Suppressor macrophage (primary cell): ENCODE data around the gene PLCD3.

Experiments
- DNase-seq, 4 experiments: peaks; one replicate each; pipeline ENCODE4 v3.0.0-alpha.2; 2020 to 2022

Gene PLCD3

GRCh38 chr17:45116434-45117016 lies 15.8 kb downstream of the PLCD3 start:
- no peak for DNase-seq

DNA sequence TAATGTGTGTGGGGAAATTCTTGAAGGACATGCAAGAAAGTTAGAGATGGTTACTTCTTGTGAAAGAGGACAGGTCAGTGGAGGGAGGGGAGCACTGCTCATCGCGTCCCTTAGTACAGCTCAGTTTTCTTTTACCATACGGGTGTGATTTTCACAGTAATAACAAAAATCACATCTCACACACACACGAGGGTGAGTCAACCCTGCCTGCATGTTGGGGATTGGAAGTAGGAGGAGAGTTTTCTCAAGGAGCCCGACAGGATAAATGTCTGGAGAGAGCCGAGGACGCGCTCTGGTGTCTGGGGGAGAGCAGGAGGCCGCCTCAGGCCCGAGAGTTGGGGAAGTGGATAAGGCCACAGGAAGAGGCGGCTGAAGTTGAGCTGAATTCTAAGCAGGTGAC lies 16.4 kb downstream of the PLCD3 start:
- no peak for DNase-seq

DNA sequence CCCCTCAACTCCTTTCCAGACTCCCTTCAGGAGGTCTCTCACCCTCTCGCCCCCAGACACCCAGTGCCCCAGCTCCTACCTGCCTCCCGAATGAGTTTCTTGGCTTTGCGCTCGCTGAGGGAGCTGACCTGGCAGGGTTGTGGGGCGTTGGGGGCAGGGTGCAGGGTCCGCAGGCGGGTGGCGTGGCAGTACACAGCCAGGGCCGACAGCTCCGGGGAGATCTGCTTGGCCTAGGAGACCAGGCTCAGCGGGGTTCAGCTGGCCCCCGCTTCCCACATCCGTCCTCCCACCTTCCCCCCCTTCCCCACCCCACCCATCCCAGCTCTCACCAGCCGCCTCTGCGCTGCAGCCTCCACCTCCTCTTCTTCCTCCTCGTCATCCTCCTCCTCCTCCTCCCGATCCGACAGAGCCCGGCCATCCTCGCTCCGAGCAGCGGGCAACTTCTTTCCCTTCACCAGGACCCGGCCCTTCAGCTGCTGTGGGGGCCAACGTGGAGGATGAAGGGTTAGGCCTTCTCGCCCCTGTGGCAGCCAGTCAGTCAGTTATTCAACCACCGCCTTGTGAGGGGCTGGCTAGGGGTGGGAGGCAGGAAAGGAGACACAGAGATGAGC lies 17.2 kb downstream of the PLCD3 start:
- DNase-seq = no peak

DNA sequence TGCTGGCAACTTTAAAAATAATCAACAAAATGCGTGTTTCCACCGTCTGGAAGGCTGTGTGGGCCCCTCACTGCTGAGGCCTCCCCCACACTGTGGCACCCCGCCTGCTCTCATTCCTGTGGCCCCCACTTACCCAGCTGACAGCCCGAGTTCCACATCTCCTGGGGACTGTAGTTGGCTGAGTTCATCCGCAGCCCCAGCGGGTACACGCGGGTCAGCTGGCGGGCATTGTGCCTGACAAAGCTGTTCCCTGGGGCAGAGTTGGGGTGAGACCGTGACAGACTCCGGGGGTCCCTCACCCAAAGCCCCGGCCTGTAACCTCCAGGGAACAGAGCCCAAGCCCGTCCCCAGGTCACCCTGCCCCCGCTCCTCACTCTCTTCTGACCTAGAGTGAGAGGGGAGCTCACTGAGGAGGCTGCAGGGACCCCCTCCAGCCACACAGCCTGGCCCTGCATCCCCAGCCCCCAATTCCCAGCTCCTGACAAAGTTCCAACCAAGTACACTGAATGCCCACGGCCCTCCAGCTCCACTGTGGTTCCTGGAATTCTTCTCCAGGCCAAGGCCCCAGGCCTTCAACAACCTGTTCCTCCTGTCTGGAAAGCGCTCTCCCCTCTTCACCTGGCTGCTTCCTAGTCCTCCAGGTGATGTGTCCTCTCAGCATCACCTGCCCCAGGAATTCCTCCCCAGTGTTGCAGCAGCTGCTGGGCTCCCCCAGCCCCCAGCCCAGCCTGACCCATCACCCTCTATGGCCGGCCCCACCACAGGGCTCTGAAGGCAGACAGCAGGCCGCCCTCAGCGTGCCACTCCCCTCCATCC lies 18.0 kb downstream of the PLCD3 start:
- DNase-seq = no peak

DNA sequence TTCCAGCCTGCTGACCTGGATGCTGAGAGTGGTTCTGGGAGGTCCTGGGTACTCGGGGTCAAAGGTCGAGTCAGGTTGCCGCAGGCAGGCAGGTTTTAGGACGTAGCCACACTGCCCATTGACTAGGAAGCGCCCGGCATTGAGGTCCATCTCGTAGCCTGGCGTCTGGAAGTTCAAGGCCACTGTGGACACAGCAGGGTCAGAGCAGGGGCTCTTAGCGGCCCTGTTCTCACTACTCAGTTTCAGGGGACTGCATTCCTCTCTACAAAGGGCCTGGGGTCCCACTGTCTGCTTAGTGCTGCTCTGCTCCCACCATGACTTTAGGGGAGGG lies 18.9 kb downstream of the PLCD3 start:
- DNase-seq = no peak

DNA sequence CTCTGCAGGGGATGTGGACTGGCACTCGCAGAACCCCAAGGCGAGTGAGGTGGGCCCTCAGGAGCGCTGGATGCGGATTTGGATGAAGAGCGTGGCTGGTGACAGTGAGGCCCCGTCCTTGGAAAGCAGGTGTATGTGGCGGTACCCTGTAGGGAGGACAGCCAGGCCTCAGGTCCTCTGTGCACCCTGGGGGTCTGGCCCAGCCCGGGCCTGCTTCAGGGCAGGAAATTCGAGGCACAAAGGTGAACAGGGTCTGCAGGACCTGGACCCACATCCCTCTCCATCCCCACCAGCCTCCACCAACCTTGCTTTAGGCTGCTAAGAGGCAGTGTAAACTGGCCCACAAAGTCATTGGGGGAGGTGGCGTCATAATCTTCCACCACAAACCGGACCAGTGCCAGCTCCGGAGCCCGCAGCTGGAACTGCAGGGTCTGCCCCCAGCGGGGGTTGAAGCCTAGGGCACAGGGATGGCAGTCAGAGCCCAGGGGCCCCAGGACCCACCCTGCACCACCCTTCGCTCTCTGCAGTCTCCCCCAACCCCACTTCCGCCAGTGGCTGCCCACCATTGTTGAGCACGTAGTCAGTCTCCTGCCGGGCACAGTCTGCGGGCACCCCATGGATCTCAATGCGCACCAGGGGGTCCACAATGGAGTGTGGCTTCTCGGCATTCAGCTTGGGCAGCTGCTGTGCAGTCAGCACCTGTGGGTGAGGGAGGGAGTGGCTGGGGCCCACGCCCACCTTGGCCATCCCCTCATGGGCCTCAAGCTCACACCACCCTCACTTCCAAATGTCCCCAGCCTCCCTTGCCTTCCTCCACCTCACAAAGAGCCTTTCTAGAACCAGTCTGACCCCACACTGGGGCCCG lies 19.5 kb downstream of the PLCD3 start:
- DNase-seq = no peak

DNA sequence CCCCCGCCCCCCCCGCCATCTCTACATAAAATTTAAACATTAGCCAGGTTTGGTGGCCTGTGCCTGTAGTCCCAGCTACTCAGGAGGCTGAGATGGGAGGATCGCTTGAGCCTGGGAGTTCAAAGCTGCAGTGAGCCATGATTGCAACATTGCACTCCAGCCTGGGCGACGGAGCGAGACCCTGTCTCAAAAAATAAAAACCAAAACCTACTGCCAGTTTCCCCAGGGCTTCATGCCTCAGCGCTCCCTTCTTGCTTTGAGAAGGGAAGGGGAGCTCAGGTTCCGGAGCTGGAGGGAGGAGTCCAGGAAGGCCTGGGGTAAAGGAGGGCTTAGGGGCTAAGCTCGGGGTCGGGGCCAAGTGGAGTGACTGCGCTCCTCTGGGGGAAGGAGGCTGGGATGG lies 20.5 kb downstream of the PLCD3 start:
- DNase-seq = no peak

- no peak for DNase-seq
These were observed 21.4 kb downstream of the PLCD3 start for GRCh38 chr17:45110676-45111611.

DNA sequence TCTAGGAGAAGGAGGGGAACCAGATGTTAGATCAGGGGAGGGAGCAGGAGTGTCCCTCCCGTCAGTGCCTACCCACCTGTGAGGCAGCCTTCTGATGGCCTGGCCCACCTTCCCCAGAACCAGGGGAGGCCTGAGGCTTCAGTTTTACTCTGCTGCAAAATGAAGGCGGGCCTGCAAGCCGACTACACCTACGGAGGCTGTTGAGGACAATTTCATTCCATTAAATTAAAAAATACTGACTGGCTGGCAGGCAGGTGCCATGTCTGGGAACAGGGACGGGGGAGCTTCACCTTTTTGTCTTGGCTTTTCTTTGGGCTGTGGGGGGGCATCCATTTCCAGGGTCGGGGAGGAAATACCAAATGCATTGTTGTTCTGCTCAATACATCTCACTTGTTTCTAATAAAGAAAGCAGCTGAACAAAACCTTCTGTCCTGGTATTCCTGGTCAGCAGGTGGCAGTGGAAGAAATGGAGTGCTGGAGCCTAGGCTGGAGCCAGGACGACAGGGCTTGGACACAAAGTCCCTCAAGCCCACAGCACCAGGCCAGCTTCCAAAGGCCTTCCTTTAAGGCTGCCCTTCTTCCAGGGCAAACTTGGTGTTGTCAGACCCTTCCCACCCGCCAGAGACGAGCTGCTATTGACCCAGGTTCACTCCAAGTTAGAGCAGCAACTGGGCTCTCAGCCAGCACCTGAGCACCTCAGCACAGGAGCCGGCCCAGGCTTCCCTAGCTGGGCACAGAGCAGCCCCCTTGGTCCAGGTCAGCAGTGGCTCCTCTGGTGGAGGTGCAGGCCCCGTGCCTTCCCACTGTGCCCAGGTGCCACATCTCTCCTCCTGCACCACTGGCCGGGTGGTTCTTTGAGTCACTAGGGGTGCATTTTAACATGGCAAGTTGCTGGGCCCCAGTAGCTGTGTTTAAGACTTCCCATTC lies 23.5 kb downstream of the PLCD3 start:
- DNase-seq = no peak

- no peak for DNase-seq
These were observed 24.3 kb downstream of the PLCD3 start for GRCh38 chr17:45108051-45108450.

DNA sequence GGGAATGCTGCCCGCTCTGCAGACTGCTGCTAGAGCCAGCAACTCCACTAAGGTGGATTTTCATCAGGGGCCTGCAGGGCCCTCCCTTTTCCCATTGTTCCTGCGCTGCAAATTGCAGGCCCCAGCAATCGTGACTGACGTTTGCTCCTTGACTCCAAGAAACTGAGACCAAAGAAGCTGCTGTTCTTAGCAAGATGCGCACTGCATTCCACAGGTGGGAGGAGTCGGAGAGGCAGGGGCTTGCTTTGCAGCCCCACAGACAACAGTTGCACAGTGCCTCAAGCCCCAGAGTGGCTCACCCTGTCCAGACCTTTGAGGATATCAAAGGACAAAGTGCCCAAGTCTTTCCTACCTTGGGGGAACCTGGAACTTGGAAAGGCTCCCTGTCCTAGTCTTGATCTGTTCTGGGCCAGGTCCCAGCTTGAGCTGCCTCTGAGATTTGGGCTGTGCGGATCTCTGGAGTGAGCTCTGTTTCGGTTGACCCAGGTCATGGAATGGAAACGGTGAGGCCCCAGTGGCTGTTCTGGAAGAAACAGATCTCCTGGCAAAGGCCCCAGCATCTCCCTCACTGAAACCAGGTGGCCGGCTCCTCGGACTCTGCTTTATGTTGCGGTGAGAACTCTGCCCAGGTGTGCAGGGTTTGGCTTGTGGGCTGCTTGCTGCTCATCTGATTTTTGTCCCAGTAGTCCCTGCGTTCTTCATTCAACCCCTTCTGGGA lies 24.9 kb downstream of the PLCD3 start:
- DNase-seq = no peak

- no peak for DNase-seq
These were observed 25.7 kb downstream of the PLCD3 start for GRCh38 chr17:45106582-45106981.

GRCh38 chr17:45106096-45106495 lies 26.2 kb downstream of the PLCD3 start:
- DNase-seq = no peak

GRCh38 chr17:45104907-45105624 lies 27.2 kb downstream of the PLCD3 start:
- no peak for DNase-seq

DNA sequence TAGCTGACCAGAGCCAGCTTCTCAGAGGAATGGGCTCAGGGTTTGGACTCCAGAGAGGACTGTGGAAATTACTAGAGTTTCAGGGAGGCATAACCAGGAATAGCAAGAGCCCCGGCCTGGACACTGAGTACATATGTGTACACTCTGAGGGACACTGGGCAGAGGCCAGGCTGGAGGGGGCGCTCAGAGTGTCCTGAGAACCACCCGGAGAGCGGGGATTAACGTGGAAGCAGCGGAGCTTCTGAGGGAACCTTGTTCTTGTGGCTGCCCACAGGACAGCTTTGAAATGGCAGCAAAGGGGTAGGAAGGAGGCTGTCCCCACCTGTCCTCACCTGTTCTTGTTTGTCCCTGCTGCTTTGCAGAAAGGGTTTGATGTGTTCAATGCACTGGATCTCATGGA lies 27.8 kb downstream of the PLCD3 start:
- DNase-seq = no peak

DNA sequence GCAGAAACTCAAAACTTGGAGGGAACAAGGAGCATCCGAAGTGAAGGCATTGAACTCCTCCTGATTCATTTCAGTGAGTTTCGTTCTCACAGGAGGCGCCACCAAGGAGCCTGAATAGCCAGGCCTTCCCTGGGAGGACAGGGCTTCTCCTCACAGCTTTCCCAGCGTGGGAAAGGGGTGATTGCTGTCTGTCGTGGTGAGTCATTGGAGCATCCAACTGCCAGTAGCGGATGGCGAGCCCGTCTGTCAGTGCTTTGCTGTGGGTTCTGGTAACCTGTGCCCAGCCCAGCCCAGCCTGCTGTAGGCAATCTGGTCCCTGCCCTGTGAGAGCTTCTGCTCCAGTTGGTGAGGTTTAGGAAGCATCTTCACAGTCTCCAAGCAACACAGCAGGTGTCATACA lies 28.3 kb downstream of the PLCD3 start:
- DNase-seq = no peak

GRCh38 chr17:45103269-45103795 lies 29.0 kb downstream of the PLCD3 start:
- no peak for DNase-seq

DNA sequence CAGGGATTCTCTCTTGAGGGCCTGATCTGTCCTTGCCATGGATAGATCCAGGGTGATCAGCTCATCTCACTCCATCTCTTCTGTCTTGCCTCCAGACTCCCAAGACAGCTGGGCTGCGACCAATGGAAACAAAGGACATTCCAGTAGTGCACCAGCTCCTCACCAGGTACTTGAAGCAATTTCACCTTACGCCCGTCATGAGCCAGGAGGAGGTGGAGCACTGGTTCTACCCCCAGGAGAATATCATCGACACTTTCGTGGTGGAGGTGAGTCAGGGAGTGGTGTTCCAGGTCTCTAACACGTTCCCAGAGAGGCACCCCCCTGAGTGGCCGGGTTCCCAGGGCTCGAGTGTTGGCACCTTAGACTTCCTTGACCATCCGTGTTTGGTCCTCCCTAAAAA lies 29.5 kb downstream of the PLCD3 start:
- DNase-seq = no peak
